ENCODE data around the gene ALPK3.
"Not testable (repeated sequence)": the region's sequence is repeated elsewhere in the genome, so short reads cannot be mapped to it uniquely, and the experiment has no call there.

ALPK3 gene

DNA sequence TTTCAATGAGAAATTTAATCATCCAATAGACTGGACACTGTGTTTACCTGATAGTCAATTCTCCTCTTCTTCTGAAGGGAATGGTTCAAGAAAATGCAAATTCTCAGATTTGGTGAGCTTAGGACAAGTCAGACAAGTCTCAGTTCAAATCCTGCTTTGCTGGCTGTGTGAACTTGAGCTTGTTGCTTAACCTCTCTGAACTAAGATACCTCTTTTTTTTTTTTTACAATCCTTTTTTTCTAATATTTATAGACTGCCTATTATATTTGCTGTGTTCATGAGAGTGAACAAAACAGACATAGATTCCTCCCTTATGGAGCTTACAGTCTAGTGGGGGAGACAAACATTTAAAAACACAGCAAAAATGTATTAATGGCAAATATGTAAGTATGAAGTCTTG is 59.1 kb downstream of the ALPK3 start:
- DNase-seq: no peak

DNA sequence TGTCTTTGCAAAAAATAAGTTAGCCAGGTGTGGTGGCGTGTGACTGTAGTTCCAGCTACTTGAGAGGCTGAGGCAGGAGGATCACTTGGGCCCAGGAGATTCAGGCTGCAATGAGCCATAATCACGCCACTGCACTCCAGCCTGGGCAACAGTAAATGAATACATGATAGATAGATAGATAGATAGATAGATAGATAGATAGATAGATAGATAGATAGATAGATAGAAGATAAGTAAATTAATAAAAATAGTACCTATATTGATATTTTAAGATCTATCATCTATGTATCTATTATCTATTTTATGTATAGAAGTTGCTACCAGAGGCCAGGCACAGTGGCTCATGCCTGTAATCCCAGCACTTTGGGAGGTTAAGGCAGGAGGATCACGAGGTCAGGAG is 60.5 kb downstream of the ALPK3 start:
- DNase-seq: not testable (repeated sequence)

DNA sequence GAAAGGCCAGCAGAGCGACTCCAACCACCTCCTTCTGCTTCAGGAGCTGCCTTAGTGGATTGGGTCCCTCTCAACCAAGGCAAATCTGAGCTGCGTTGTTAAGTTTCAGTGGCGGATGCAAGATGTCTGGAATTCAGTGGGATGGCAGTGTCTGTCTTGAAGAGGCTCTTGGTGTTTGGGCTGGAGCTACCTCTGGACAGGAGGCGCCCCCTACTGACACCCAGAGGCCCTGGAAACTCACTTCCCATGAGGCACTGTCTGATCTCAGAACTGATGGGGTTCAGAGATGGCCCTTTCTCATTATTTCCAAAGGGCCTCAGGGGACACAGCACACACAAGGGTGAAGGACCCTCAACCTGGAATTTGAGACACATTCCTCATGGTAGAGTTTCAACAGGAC is 61.3 kb downstream of the ALPK3 start:
- peak; percentile 12 to 53 (median 30) for DNase-seq

DNA sequence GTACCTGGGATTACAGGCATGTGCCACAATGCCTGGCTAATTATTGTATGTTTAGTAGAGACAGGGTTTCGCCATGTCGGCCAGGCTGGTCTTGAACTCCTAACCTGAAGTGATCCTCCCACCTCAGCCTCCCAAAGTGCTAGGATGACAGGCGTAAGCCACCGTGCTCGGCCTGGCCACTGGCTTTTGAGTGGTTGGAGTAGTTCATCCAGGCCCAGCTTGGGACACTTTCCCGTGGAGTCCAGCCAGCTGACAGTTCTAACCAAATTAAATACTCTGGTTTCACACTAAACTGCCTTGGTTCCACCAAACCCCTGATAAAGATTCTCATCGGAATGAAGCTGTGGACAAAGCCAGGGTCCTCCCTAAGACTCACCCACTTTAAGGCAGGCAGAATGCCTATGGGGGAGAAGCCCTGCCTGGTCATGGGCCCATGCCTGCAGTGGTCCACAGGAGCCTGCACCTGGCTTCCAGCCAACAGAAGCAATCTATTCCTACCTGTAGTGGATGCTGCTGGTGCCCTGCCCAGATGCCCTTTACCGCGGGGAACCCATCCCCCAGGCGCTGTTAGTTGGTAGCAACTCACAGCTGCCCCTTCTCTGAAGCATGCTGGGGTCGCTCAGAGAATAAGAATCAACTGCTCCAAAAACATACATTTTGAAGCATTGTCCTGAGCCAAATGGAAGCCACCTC is 62.1 kb downstream of the ALPK3 start:
- no peak for DNase-seq

DNA sequence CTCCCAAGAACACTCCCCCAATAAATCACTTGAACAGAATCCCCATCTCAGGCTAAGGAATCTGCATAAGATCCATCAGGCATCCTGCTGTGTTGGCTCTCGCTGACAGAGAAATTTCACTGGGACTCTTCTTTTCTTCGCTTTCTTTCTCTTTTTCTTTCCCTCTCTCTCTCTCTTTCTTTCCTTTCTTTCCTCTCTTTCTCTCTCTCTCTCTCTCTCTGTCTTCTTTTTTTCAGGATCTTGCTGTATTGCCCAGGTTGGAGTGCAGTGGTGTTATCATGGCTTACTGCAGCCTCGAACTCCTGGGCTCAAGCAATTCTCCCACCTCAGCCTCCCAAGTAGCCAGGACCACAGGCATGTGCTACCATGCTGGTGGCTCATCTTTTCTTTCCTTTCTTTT is 62.9 kb downstream of the ALPK3 start:
- DNase-seq: no peak

DNA sequence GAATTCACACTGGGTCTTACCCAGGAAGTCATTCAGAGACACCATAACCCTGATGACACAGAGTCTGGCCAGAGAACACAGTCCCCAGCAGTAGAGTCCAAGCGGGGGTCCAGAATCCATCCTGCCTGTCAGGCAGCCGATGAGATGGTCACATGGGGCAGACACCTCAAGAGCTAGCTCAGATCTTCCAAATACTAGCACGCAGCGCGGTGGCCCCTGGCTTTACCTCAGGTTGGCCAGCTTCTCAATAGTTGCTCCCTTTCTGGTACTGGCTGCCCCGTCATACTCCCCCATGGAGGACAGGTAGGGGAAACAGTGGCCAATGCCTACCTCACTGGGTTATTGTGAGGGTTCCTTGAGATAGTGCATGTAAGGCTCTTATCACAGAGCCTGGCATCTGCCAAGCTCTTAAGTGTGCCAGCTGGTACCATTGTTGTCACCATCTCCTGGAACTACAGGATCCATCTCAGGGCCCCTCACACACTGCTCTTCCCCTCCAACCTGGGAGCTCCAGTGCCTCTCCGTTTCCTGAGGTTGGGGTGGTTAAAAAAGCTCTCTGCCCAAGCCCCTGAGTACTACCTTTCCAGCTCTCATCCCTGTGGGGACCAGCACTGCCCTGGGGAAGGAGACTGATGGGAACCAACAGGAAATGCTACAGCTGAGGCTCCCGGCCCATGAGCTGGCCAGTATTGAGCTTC is 63.8 kb downstream of the ALPK3 start:
- no peak for DNase-seq

DNA sequence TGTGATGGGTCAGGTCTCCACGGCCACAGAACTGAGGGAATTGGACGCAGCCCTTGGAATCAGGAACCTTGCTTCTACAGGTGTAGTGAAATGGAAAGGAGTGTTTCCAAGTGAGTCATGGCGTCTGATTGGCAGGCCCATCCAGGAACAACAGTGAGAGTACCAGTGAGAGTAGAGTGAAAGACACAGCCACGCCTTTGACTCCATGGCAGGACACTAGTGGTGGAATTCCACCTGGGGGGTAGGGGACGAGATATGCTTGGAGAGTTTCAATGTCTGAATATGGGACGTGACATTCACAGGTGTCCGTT is 64.3 kb downstream of the ALPK3 start:
- no peak for DNase-seq

DNA sequence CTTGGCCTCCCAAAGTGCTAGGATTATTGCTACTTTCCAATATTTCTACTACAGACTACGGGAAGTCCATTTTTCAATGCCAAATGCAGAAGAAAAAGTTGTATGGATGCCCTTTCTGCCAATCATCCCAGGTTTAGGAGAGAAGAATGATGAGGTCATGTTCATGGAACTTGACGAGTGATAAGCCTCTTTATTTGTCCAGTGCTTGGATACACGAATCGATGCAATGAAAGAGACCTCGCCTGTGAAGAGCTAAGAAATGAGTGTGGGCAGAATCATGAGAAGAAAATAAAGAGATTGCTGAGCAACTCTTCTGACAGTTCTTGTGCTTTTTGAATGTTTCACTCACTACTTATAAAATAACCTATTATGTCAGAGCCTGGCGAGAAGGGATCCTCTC is 66.3 kb downstream of the ALPK3 start:
- no peak for DNase-seq

DNA sequence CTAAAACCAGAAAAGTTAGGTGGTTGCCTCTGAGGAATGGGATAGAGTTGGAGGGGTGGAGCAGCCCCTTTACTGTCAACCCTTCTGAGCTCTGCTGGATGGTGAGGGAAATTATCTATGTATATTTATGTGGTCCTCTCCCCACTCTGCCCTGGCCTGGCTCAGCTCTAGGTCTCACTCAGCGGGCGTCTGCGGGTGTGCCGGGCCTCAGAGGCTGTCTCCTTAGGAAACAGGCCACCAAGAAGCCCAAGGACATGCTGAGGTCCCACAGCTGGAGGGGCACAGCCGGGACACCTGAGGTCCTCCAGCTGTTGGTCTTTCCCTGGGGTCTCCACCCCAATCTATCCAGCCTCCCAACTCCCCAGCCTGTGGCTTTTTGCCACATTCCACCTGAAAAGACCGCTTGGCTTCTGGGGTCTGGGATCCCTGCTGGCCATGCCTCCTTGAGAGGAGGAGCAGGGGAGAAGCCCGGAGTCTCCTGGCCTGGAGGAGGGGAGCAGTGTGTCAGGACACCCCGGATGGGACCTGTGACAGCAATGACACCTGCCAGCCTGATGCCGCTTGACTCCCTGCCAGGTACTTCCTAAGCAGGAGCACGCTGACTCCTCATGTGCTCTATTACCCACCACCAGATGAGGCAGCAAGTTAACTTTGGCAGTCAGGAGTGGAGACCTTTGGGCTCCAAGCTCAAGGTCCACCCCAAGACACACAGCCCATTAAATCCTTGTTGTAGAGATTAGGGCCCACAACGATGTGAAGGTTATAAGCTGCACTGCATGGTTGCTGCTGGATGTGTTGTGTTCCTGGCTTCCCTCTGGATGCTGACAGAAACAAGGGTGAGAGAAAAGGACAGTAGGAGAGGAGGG is 67.0 kb downstream of the ALPK3 start, which contains the start of gene SLC28A1:
SLC28A1 (plus strand) TSS at position 747 of the 866 bp plus-strand sequence. CDS start 3,099 bp downstream, outside the sequence.
- DNase-seq: no peak

DNA sequence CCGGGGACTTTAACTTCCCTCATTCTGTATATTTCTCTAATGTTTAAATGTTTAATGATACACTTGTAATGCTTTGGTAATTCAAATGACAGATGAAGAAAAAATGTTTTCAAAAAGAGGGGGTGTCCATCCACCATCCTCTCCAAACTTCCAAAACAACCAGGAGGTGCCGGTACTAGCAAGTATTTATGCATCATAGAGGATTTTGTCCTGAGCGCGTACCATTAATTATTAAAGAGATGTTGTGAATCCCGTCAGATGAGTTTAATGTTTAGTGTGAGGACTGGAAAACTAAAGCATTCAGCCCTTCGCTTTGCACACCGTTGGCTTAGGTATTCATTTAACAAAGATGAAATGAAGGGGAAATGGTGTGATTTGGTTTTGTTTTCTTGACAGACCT is 68.6 kb downstream of the ALPK3 start:
- DNase-seq: no peak

DNA sequence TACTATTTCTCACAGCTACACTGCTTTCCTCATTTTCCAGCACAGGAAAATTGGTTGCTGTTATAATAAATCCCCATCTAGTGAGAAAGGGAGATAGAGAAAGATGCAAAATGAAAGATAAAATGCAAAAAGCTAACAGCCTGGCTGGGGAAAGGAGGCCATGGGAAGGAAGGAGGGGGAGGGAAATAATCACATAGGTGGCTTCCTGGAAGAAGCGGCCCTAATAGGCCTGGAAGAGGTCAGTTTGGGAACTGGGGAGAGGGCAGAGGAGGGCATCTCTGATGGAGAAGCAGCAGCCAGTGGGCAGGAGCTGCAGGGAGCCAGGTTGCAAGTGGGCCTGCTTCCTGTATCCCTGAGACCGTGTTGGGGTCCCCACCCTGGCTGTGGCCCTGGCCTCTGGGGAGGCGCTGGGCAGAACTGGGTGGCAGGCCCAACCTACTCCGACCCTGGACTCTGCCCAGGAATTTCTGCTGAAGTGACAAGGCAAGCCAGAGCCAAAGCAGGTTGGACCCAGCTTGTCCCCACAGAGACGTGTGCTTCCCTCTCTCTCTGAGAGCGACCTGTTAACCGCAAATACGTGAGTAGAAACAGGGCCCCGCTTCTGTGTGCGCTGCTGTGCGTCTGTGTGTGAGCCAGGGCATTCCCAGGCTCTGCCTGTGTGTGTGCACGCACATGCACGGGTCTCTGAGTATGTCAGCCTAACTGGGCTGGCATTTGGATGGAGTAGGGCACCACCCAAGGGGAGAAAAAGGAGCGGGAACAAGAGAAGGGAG is 69.2 kb downstream of the ALPK3 start:
- DNase-seq: no peak

DNA sequence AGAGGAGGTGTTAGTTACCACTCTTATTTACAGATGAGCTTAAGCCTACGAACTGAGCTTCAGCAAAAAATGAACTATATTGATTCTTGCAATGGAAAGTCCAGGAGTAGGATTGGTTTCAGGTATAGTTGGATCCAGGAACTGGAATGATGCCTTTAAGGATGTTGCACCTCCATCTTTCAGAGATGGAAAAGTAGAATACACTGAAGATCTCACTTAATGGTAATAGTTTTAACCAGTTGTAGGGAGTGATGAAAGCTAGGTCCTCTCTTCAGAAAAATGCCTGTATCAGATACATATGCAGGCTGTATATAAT is 69.8 kb downstream of the ALPK3 start:
- no peak for DNase-seq

DNA sequence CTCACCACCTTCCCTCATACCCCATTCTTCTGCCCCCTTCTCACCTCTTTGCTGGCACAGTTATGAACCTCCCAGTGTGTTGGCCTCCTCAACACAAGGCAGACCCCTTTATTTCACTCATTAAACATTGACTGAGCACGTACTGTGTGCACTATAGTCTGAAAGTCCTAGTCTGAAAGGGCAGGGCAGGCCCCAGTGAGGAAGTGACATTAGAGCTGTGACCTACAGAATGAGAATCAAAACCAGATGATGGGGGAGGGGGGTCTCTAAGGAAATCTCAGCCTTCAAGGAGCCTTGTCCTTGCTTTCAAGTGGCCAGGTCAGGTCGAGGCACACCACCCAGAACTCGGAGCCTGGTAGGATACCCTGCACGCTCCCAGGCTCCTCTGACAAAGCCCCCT is 70.8 kb downstream of the ALPK3 start:
- no peak for DNase-seq

DNA sequence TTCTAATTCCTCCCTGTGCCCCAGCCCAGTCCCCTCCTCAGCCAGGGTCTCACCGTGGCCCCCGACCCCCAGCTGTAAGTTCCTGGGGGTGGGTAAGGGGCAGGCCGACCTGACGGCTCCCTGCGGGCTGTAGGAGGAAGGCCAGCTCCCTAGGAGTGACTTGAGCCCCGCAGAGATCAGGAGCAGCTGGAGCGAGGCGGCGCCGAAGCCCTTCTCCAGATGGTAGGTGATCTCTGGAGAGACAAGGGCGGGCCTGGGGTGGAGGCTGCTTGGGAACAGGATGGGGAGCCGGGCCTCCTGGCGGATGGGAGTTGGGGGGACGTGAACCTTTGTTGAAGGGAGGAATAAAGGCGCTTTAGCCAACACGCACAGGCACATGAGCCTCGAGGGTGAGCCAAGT is 71.5 kb downstream of the ALPK3 start:
- DNase-seq: no peak

DNA sequence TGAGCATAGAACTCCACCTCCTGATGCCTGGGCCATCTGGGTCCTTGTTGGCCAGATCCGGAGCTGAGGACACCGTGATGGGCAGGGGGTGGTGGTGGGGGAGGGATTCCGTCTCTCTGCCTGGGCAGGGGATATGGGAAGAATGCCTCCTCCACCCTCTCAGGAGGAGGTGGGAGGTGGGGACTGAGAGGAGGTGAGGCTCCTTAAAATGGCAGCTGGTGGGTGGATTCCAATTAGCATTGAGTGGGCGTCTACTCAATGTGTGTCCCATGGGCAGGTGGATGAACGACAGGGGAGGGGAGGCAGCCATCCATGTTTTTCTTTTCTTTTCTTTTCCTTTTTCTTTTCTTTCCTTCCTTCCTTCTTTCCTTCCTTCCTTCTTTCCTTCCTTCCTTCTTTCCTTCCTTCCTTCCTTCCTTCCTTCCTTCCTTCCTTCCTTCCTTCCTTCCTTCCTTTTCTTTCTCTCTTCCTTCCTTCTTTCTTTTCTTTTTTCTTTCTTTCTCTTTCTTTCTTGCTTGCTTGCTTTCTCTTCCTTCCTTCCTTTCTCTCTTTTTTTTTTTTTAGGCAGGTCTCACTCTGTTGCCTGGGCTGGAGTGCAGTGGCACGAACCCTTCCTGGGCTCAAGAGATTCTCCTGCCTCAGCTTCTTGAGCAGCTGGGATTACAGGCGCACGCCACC is 72.3 kb downstream of the ALPK3 start:
- no peak for DNase-seq

DNA sequence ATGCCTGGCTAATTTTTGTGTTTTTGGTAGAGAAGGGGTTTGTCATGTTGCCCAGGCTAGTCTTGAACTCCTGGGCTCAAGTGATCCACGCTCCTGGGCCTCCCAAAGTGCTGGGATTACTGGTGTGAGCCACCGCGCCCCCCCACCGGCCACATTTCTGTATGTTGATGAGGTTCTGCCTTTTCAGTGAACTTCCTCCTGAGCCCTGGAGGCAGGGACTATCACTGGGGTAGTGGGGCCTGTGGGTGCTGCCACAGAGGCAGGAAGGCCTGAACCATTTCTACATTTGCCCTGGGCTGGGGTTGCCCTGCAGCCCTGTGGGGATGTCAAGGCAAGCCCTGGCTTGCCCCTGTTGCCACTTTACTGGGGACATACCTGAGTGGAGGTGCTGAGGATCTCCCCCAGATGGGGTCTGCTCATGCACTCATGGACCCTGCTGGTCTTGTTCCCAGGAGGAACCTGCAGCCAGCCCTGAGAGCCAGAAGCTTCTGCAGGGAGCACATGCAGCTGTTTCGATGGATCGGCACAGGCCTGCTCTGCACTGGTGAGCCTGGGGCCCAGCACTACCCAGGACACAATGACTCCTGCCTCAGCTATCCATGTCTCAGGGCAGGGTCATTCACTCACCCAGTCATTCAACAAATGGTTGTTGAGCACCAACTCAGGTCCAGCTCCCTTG is 73.0 kb downstream of the ALPK3 start:
- DNase-seq: no peak

DNA sequence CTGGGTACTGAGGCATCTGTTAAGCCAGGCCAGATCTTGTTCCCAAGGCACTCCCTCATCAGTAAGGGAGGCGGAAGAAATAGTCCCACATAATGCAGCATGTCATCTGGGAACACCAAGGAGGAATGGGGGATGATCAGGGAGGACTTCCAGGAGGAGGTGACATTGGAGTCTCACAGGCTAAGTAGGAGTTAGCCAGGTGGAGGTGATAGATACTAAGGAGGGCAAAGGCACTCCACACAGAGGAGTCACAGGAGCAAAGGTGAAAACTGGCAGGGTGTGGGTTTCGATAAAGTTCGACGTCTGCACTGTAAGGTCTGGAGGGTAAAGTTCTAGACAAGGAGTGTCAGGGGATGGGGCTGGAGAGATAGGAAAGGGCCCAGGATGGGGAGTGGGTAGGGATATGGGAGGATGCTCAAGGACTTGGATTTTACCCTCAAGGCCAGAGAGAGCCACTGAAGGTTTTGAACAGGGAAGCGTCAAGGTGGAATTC is 73.6 kb downstream of the ALPK3 start:
- DNase-seq: no peak

DNA sequence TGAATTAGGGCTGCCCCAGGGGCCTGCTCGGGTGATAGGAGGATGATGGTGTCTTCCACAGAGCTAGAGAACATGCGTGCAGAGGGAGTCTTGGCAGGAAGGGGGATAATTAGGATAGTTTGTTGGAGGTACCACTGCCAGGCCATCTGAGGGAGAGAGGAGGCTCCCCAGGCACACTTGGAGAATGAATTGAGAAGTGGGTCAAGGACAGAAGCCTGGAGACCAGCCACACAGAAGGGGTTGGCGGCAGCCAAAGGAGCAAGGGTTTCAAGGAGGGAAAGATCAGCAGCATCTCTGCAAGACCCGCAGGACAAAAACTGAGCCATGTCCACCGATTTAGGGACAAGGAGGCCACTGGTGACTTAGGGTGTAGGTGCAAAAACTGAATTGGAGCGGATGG is 74.2 kb downstream of the ALPK3 start:
- no peak for DNase-seq

DNA sequence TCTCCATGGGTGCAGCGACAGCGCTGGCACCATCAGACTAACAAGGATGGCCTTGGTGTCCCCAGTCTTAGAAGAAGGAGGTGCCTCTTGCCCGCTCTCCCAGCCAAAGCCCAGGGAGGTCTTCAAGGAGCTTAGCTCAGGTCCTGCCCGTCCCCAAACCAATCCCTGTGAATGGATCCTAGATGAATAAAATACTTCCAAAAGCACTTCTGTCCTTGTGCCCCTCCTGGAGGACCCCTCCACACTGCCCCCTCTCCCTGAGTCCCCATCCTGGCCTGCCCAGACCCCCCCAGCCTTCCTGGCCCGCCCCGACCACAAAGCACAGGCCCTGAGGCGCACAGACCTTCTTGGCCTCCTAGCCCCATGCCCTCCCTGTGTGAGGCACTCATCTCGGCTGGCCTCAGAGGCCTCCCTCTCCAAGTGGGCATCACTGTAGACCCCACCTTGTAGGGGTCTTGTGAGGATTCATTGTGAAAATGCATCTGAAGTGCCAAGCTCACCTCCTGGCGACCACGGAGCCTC is 75.7 kb downstream of the ALPK3 start:
- no peak for DNase-seq

DNA sequence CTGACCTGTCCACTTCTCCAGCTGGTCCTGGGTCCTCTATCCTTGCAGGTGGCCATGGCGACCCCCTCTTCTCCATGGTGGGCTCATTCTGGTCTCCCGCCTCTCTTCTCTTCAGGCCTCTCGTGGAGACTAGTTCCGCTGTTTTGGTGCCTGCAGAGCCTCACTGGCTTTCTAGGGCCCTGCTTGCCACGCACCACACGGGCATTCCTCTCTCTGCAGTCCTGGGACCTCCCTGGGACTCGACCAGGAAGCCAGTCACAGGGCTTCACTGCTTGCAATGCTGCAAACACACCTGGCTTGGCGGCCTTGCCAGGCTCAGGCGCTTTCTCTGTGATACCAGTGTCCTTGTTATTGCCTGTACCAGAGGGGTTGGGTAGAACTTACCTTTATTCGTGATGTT is 76.5 kb downstream of the ALPK3 start:
- no peak for DNase-seq

DNA sequence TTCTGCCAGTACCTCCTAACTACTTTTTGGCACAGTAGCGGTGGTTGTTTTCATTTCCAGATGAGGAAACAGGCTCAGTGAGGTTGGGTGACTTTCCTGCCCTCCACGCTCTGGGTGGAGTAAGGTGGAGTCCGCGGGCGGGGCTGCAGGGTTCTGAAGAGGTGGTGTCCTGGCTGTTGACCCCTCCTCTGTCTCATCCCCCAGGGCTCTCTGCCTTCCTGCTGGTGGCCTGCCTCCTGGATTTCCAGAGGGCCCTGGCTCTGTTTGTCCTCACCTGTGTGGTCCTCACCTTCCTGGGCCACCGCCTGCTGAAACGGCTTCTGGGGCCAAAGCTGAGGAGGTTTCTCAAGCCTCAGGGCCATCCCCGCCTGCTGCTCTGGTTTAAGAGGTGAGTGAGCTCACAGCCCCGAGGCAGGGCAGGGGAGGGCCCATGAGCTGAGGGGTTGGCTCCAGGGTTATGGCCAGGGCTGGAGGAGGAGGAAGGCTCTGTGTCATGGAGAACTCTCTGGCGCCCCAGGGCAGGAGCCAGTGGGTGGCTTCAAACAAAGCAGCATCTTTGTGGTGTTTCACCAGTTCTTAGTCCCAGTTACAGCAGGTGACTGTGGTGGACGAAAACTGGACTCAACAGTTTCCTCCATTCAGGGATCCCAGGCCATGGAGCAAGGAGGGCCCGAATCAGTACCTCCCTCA is 77.7 kb downstream of the ALPK3 start:
- no peak for DNase-seq
